Panc1 (cell line): ENCODE data around the gene RUSC1. TPM values are rescaled to one million over a fixed set of nuclear protein-coding genes. Genes with fewer than 3 reads are reported as not detected.

Source experiments
- ATAC-seq: fragments of 200-7000 bp; cut with Tn5 transposase; 2 replicates; pipeline ENCODE4 v1.9.1; 2020; ENCODE audit warnings: mild to moderate bottlenecking, moderate library complexity
- BruUV-seq: library from RNA; stranded (reverse); fragments of 400-500 nt; replicated peaks from 2 replicates; lab custom pipeline; 2021; lab: Mats Ljungman, UMichigan
- CTCF ChIA-PET: fragments of 300-600 bp; sonication (Branson Sonifier 250); formaldehyde crosslinking; loops from one replicate; lab custom pipeline; 2022; ENCODE audit warnings: antibody characterized with exemption; lab: Charles Lee
- POLR2A ChIA-PET: fragments of 300-600 bp; sonication (Branson Sonifier 250); formaldehyde crosslinking; loops from one replicate; lab custom pipeline; 2022; ENCODE audit warnings: antibody characterized with exemption; lab: Charles Lee
- DNase-seq: peaks from one replicate; pipeline ENCODE4 v3.0.0-alpha.2; 2010; ENCODE audit warnings: low read depth, low spot score
- H3K27ac ChIP-seq: 2 replicates; pipeline ENCODE4 v1.5.1; 2011; ENCODE audit warnings: mild to moderate bottlenecking, low read length, inconsistent platforms
- H3K27me3 ChIP-seq: fragments of 200-500 bp; sonication (Bioruptor generic); 2 replicates; pipeline ENCODE4 v1.6.0; 2014; ENCODE audit warnings: low read length, inconsistent platforms; ENCODE audit not compliant: control insufficient read depth, insufficient read depth
- H3K36me3 ChIP-seq: fragments of 200-500 bp; sonication (Bioruptor generic); 2 replicates; pipeline ENCODE4 v1.5.1; 2014; ENCODE audit warnings: inconsistent platforms, mild to moderate bottlenecking, low read length, moderate library complexity; ENCODE audit not compliant: control insufficient read depth, insufficient read depth
- H3K4me1 ChIP-seq: 2 replicates; pipeline ENCODE4 v1.5.1; 2011; ENCODE audit warnings: inconsistent platforms, mild to moderate bottlenecking, low read length, moderate library complexity; ENCODE audit not compliant: control insufficient read depth, insufficient read depth
- H3K4me3 ChIP-seq, 2 experiments: 2 replicates each; pipeline ENCODE4 v1.5.1; 2011 to 2012; ENCODE audit warnings: low read depth in 2 of 2, low read length in 2 of 2, mild to moderate bottlenecking in 2 of 2, inconsistent platforms in 1 of 2, moderate library complexity in 1 of 2
- H3K9me3 ChIP-seq: fragments of 200-500 bp; sonication (Bioruptor generic); 2 replicates; pipeline ENCODE4 v1.5.1; 2014; ENCODE audit warnings: low read depth, mild to moderate bottlenecking, inconsistent platforms, low read length, moderate library complexity; ENCODE audit not compliant: control insufficient read depth, insufficient read depth
- CTCF ChIP-seq: fragments of 450-650 bp; IDR thresholded peaks from 2 replicates; pipeline ENCODE4 v1.5.1; 2017; ENCODE audit warnings: mild to moderate bottlenecking
- POLR2AphosphoS5 ChIP-seq: IDR thresholded peaks from 2 replicates; pipeline ENCODE4 v1.6.1; 2012; ENCODE audit warnings: mild to moderate bottlenecking, low read depth, low read length, moderate library complexity
- REST ChIP-seq, 2 experiments: IDR thresholded peaks; 2 replicates each; pipeline ENCODE4 v1.6.1; 2011 to 2012; ENCODE audit warnings: low read depth in 2 of 2, control low read depth in 1 of 2, low read length in 1 of 2, mild to moderate bottlenecking in 1 of 2, moderate library complexity in 1 of 2; ENCODE audit not compliant: insufficient read depth in 1 of 2
- SIN3A ChIP-seq: IDR thresholded peaks from 2 replicates; pipeline ENCODE4 v1.6.1; 2012; ENCODE audit warnings: low read depth, mild to moderate bottlenecking, low read length, moderate library complexity, borderline replicate concordance; ENCODE audit not compliant: insufficient read depth
- TCF7L2 ChIP-seq: IDR thresholded peaks from 2 replicates; pipeline ENCODE4 v1.6.1; 2011; ENCODE audit warnings: mild to moderate bottlenecking, low read depth, low read length, inconsistent platforms
- in situ Hi-C: cut with HindIII; loops from 2 replicates; pipeline ENCODE4 v1.10.0; 2016; ENCODE audit warnings: low sequenced_read_pairs, low pct_unique_long_range_greater_than_20kb
- intact Hi-C: fragments of 100-400 bp; cut with micrococcal nuclease; formaldehyde crosslinking; loops from one replicate; pipeline ENCODE4 v1.10.0; 2022; ENCODE audit not compliant: unreplicated experiment
- total RNA-seq: library from RNA; stranded (reverse); gene quantifications from one replicate; pipeline ENCODE4 v1.2.1, GENCODE V29; 2021; ENCODE audit not compliant: unreplicated experiment

RUSC1 gene
- total RNA-seq, 1 experiment from 2014 or later = 77.9 TPM

GRCh38 chr1:155293086-155293749 lies 27.5 kb upstream of the RUSC1 start:
- Histone ChIP-seq H3K4me3 (no peak overlapping the region), H3K27me3 (no peaks in the 10 kb centered on the region), H3K9me3 (no peaks in the 10 kb centered on the region), H3K36me3 (no peaks in the 10 kb centered on the region), H3K4me1 (no peaks in the 10 kb centered on the region), H3K27ac (no peak overlapping the region)
- in situ Hi-C loops = no loop called here
- no peak for ATAC-seq
- no peak for DNase-seq
- intact Hi-C loops = no loop called here
- no TSS peak for BruUV-seq
- ChIA-PET POLR2A (no interaction called here), CTCF (no interaction called here)
- TF ChIP-seq REST (IDR thresholded peaks at IDR 0.05; ENCODE audit: insufficient read depth in 1 of 2, low read depth in 2 of 2, low read length in 1 of 2) = no peak
- no peak for TF ChIP-seq POLR2AphosphoS5
- TF ChIP-seq SIN3A = no peak
- no peak for TF ChIP-seq CTCF
- TF ChIP-seq TCF7L2 = no peak

GRCh38 chr1:155294520-155295182 lies 26.0 kb upstream of the RUSC1 start:
- Histone ChIP-seq H3K4me3 (no peak overlapping the region), H3K27me3 (no peaks in the 10 kb centered on the region), H3K4me1 (no peaks in the 10 kb centered on the region), H3K27ac (no peak overlapping the region), H3K9me3 (no peaks in the 10 kb centered on the region), H3K36me3 (no peaks in the 10 kb centered on the region)
- TF ChIP-seq TCF7L2 = no peak
- no peak for TF ChIP-seq POLR2AphosphoS5
- no peak for TF ChIP-seq REST (IDR thresholded peaks at IDR 0.05; ENCODE audit: insufficient read depth in 1 of 2, low read depth in 2 of 2, low read length in 1 of 2)
- TF ChIP-seq CTCF = no peak
- TF ChIP-seq SIN3A = no peak
- ChIA-PET CTCF (no interaction called here), POLR2A (interaction anchor here (0.5 kb wide), 1 partner anchor 91 kb away, joined by 3 read pairs; no protein-coding TSS in a partner anchor)
- DNase-seq (no peak), ATAC-seq (no peak)
- in situ Hi-C loops = no loop called here
- no TSS peak for BruUV-seq
- intact Hi-C loops = no loop called here
